Measurements from ENCODE around the gene P2RX6.

The P2RX6 gene

GRCh38 chr22:21018314-21018713, 3.3 kb downstream of the P2RX6 start:
- no peak for DNase-seq (ENCODE audit: low read depth)
- no peak overlapping the region for H3K4me3 ChIP-seq (ENCODE audit: low read length)
- TF ChIP-seq, protein P1, sequence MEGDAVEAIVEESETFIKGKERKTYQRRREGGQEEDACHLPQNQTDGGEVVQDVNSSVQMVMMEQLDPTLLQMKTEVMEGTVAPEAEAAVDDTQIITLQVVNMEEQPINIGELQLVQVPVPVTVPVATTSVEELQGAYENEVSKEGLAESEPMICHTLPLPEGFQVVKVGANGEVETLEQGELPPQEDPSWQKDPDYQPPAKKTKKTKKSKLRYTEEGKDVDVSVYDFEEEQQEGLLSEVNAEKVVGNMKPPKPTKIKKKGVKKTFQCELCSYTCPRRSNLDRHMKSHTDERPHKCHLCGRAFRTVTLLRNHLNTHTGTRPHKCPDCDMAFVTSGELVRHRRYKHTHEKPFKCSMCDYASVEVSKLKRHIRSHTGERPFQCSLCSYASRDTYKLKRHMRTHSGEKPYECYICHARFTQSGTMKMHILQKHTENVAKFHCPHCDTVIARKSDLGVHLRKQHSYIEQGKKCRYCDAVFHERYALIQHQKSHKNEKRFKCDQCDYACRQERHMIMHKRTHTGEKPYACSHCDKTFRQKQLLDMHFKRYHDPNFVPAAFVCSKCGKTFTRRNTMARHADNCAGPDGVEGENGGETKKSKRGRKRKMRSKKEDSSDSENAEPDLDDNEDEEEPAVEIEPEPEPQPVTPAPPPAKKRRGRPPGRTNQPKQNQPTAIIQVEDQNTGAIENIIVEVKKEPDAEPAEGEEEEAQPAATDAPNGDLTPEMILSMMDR (IDR thresholded peaks at IDR 0.05; ENCODE audit: insufficient read depth, low read depth, low read length, missing control alignments): no peak

DNA sequence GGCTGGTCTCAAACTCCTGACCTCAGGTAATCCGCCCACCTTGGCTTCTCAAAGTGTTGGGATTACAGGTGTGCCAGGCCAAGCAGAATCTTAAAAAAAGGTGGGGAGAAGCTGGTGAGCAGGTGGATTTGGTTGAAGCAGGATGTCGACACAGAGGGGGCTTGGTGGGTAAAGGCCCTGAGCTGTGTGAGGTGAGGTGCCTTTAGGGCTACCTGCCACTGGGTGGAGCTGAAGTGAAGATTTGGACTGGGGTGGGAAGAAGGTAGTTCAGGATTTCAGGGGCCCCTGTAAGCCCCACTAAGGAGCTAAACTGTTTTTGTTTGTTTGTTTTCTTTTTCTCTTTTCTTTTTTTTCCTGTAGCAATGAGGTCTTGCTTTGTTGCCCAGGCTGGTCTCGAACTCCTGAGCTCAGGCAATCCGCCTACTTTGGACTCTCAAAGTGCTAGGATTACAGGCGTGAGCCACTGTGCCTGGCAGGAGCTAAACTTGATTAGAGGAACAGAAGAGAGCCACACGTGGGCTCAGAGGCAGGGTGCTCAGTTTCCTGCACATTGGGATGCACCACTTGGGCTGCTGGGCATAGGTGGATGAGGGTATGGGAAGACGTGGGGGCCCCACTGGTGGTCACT, 6.0 kb downstream of the P2RX6 start:
- peak; percentile 35 for DNase-seq (ENCODE audit: low read depth)
- TF ChIP-seq, protein P1 (IDR thresholded peaks at IDR 0.05; ENCODE audit: insufficient read depth, low read depth, low read length, missing control alignments): peak; percentile 58

GRCh38 chr22:21022507-21022906, 7.5 kb downstream of the P2RX6 start:
- TF ChIP-seq, protein P1 (IDR thresholded peaks at IDR 0.05; ENCODE audit: insufficient read depth, low read depth, low read length, missing control alignments): no peak
- no peak overlapping the region for H3K4me3 ChIP-seq (ENCODE audit: low read length)
- DNase-seq (ENCODE audit: low read depth): no peak

More for the DNA sequence above, 6.0 kb downstream of the P2RX6 start:
- H3K4me3 ChIP-seq (ENCODE audit: low read length): no peak overlapping the region

- TF ChIP-seq, protein P1 (IDR thresholded peaks at IDR 0.05; ENCODE audit: insufficient read depth, low read depth, low read length, missing control alignments): no peak
- no peak for DNase-seq (ENCODE audit: low read depth)
- no peak overlapping the region for H3K4me3 ChIP-seq (ENCODE audit: low read length)
These were observed 8.1 kb downstream of the P2RX6 start for GRCh38 chr22:21022955-21023614.

DNA sequence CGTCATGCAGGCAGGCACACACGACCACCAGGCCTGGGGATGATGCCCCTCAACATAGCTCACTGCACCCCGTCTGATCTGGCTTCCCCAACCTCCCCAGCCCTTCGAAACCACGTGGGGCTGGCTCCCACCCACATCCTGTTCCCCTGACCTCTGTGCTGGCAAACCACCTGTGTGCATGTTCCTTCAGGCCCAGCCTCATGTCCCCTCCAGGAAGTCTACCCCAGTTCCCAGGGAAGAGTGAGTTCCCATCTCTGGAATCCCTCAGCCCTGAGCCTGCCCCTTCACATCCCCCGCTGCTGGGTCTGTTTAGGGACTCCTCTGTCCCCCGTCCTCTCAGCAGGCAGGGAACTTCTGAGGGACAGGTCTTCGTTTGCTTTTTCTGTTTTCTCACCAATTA, 10.3 kb downstream of the P2RX6 start:
- H3K4me3 ChIP-seq (ENCODE audit: low read length): no peak overlapping the region
- peak; percentile 71 for DNase-seq (ENCODE audit: low read depth)
- TF ChIP-seq, protein P1 (IDR thresholded peaks at IDR 0.05; ENCODE audit: insufficient read depth, low read depth, low read length, missing control alignments): no peak

GRCh38 chr22:21025763-21026755, 11.1 kb downstream of the P2RX6 start:
- peak; percentile 87 for DNase-seq (ENCODE audit: low read depth)
- no peak overlapping the region for H3K4me3 ChIP-seq (ENCODE audit: low read length)
- TF ChIP-seq, protein P1 (IDR thresholded peaks at IDR 0.05; ENCODE audit: insufficient read depth, low read depth, low read length, missing control alignments): no peak

All from epithelial cell of esophagus (primary cell).